Non-pigmented ciliary epithelial cell (primary cell): ENCODE data around the gene KRTAP9-6.
A peak's percentile ranks its signal among the peaks of the same experiment; 100 is the strongest.
"Not testable (repeated sequence)": the region's sequence is repeated elsewhere in the genome, so short reads cannot be mapped to it uniquely, and the experiment has no call there.

ENCODE experiments used
- DNase-seq: peaks from one replicate; pipeline ENCODE4 v3.0.0-alpha.2; 2010; ENCODE audit warnings: low read depth

KRTAP9-6 gene

DNA sequence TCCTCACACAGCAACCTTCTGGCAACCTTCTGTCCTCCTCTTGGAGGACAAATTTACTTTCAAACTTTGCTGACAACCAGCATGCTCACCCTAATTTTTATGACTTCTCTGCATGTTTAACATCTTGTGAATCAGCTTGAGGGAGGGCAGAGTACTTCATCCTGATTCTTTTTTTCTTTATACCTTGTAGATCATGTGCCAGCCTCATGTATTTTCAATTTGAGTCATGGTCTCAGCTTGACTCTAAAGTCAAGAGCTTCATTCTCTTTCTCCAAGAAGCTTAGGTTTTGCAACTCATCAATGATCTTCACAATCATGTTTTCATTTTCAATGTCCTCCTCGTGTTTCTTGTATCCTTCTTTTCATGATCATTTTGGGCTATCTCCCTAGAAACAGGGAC lies 6.7 kb downstream of the KRTAP9-6 start:
- no peak for DNase-seq

DNA sequence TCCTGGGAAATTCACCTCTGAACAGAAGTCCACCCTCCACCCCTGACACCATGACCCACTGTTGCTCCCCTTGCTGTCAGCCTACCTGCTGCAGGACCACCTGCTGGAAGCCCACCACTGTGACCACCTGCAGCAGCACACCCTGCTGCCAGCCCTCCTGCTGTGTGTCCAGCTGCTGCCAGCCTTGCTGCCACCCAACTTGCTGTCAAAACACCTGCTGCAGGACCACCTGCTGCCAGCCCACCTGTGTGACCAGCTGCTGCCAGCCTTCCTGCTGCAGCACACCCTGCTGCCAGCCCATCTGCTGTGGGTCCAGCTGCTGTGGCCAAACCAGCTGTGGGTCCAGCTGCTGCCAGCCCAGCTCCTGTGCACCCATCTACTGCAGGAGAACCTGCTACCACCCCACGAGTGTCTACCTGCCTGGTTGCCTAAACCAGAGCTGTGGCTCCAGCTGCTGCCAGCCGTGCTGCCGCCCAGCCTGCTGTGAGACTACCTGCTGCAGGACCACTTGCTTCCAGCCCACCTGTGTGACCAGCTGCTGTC lies 10.5 kb downstream of the KRTAP9-6 start, which contains the start of gene KRTAP9-7:
Gene KRTAP9-7 (plus strand): TSS at position 51 of the 543 bp plus-strand sequence. CDS start 0 bp downstream, at position 51.
- not testable (repeated sequence) for DNase-seq

DNA sequence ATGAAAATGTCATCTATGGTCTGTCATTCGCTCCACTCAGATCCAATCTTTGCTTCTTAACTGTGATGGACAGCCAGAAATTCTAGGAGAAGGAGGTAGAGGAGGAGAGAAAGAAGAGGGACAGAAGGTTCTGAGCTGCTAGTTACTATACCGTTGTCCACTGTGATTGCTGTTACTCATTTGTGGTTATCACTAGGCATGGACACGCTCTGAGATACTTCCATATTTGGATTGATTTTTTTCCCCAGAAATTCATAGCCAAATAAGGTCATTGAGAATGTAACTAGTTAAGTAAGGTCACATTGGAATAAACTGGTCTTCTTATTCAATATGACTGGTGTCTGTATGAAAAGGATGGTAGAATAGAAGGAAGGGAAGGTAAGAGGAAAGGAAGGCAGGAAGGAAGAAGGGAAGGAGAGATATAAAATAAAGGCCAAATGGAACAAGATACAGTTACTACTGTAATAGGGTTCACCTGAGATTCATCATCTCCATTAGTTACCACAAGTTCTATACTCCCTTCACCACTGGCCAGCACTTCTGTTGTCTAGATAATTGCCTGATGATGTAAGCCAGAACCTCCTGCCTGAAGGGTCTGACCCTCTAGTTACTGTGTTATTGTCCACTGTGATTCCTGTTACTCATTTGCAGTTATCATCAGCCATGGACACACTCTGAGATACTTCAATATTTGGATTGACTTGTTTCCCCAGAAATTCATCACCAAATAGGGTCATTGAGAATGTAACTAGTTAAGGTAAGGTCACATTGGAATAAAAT lies 13.2 kb downstream of the KRTAP9-6 start:
- DNase-seq, result no peak

DNA sequence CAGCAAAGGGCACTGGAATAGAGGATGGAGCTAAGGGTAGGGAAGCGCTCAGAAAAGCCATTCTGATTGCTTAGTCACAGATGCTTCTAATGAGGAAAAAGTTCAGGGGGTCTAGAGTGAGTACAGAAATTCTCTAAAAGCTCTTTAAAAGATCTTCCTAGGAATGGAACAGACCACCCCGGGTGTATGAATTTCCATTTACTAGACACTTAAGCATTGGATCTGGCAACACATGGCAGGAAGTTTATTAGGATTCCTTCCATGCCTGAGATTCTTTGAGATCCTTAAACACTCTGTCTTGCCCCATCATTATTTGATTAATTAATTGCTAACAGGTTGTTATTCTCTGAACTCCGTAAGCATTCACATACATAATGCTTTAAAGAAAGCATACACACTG lies 18.9 kb downstream of the KRTAP9-6 start:
- DNase-seq, result no peak

DNA sequence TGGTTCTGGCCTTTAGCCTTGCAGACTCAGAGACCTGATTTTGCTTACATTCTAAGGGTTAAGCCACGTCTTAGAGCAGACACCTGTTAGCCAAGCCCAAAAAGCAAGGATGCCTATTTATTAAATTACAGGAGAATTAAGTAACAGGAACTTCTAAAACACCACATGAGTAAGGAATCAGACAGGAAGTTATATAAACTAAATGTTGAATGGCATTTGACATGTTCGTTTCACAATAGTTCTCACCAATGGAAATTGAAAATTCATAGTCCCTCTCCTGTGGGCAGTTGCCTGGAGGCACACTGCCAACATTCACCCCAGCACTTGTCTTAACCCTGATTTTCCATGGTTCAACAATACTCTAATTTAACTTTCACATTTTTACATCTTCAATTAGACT lies 19.4 kb downstream of the KRTAP9-6 start:
- DNase-seq, result no peak

DNA sequence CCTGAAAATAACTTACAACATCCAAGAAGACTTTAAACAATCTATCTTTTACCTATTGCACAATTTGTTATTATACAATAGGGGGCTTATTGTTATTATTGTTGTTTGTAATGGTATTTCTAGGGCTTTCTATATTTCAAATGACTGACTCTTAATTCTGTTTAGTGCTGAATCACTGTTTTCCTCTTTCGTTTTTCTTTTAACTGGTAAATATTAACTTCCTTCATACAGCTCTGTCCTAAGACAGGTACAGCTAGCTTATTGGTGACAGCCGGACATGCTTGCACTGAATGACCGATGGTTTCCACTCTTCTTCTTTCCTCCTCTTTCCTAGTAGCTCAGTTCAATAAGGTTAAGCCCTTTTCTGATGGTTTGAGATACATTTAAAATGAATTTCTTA lies 21.9 kb downstream of the KRTAP9-6 start:
- DNase-seq, result no peak

DNA sequence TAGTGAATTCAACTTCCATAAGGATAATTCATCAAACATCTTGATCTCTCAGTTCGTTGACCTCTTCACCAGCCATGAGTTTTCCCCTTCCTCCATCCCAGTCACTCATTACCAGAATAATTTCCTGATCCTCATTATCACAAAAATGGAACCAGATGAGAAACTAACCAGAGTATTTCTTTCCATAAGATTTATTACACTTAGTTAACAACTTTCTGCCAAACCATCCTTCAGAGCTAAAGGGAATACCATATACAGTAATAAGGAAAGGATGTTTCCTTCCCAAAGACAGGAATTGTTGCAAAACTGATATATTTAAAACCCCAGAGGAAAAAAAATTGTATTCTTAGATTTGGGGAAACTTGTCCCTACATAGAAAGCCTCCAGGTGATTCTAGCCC lies 28.8 kb downstream of the KRTAP9-6 start:
- no peak for DNase-seq

DNA sequence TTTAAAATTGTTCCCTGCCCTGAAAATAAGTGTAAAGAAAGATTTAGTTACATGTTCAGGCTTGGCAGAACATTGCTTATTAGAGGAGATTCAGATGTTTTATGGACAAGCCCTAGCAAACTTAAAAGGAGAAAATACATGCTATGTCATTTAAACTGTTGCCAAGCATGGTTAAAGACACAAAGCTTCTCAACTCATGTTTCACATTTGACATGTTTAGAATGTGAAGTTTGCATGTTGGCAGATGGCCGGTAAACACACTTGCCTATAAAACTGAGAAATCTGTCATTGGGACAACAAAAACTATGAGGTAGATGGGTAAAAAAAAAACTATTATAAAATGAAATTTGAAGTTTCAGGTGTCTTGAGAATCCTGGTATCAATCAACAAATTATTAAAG lies 31.7 kb downstream of the KRTAP9-6 start:
- no peak for DNase-seq

DNA sequence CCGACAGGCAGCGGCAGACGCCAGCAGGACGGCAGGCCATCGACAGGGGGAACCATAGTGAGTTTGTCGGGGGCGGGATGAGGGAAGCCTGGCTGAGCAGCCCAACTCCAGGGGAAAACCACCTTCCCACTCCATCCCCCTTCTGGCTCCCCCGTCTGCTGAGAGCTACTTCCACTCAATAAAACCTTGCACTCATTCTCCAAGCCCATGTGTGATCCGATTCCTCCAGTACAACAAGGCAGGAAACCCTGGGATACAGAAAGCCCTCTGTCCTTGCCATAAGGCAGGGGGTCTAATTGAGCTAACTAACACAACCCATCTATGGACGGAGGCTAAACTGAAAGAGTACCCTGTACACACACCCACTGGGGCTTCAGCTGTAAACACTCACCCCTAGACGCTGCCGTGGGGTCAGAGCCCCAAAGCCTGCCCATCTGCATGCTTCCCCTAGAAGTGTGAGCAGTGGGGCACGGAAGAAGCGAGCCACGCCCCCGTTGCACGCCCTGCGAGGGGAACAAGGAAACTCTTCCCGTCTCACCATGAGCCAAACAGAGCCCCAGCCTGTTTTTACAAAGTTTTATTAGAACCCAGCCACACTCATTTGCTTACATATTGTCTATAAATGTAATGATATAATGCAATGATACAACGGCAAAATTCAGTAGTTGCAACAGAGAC lies 33.4 kb downstream of the KRTAP9-6 start:
- DNase-seq, result no peak

DNA sequence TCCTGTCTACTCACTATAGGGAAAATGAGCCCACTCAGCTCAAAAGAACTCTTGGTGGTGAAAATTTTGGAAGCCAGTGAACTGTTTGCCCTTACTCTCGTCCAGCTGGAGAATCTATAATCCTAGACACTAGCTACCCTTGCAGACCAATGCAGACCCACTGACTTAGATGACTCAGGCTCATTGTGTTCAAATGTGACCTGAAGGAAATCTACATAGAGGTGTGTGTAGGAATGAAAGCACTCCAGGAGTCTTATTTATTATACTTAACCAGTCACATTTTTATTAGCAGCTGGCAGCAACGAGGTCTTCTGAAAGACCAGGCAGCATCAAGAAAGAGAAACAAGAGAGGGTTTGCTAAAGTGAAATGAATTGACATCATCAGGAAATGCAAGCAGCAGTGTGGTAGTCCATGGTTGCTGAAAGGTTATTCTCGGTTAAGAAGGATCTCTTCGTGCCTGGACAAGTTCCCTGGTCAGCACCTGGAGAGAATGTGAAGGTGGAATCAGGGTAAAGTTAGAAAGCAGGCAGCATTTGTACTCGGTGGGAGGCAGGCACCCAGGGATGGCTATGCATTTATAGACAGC lies 36.1 kb downstream of the KRTAP9-6 start:
- no peak for DNase-seq

DNA sequence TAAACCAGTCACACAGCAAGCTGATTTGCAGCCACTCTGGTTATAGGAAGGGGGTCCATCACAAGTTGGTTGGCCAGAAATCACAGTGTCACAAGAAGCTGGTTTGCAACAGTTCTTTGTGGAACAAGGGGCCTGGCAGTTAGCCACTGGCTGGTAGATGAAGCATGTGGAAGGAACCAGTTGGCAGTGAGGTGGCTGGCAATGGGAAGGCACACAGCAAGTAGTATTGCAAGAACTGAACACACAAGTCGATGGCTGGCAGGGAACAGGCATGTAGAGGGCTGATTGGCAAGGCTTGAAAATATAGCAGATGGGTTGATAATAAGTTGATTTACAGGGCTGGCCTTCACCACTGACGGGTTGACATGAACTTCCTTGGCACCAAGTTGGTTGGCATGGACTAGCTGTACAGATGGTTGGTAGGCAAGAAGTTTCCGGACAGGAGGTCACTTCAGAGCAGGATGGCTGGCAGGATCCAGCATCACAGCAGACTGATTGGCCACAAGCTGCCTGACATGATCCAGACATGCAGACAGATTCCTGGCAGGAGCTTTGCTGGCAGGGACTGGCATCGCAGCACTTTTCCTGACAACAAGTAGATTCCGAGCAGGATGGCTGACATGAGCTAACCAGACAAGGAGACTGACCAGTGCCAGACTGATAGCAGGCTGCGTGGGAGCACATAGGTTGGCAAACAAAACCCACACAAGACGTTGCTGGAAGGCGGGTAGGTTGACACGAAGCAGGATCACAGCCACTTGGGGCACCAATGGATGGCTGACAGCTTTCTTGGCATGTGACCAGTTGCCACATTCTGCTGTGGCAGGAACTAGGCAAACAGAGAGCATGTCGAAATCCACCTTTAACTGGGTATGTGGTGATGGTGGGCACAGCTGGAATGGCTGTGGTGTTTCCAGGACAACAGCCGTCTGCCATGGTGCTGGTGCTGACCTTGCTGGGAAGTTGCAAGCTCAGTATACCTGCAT lies 37.0 kb downstream of the KRTAP9-6 start, which contains the start of gene KRTAP29-1:
Gene KRTAP29-1 (minus strand): TSS at position 936 of the 986 bp plus-strand sequence. CDS start 0 bp downstream, at position 936.
- no peak for DNase-seq

DNA sequence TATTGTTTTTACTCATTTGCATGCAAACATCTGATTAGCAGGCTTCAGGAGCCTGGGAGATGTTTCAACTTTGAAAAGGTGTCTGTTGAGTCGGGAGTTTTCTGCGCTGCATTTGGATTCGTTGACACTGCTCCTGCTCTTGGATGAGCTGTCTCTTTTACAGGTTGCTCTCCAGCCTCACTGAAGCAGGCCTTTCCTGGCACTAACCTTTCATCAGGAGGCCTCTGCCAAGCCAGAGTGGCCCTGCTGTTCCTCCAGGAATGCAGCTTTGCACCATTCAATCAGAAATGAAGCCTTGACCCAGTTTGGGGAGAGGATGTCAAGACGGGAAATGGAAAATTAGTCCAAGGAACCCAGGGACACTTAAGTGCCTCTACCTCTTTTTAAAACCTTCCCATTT lies 37.8 kb downstream of the KRTAP9-6 start:
- DNase-seq, result no peak

DNA sequence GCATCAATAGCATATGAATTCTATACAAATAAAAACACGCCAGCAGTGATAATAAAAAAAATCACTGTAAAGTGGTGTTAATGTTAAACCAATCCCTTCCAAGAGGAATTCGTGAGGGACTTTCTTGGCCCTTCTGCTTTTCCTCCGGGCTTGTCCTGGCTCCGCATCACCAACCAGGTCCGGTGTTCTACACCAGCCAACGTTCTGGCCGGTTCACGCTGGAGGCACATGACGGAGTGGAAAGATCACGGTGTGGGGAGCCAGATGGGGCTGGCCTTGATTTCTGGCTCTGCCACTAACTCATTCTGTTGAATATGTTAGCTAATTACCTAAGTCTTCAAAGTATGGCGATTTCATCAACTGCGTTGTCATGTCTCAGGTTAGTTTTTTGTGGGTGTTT lies 38.9 kb downstream of the KRTAP9-6 start:
- no peak for DNase-seq

DNA sequence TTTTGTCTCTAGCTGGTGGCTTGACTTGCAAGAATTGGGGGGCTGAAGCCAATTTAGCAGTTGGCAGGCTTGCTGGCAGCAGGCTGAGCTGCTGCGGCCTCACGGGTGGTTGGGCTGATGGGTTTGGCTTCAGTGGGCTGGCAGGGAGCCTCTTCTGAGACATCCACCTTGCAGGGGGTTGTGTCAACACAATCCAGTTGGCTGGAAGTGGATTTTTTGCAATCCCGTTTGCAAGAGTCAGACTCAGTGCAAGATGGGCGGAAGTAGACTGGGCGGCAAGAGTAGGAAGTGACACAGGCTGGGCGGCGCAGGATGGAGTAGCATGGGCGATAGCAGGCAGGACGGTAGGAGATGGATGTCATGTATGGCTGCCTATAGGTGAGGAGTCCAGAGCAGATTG lies 42.5 kb downstream of the KRTAP9-6 start:
- peak; percentile 5 for DNase-seq

DNA sequence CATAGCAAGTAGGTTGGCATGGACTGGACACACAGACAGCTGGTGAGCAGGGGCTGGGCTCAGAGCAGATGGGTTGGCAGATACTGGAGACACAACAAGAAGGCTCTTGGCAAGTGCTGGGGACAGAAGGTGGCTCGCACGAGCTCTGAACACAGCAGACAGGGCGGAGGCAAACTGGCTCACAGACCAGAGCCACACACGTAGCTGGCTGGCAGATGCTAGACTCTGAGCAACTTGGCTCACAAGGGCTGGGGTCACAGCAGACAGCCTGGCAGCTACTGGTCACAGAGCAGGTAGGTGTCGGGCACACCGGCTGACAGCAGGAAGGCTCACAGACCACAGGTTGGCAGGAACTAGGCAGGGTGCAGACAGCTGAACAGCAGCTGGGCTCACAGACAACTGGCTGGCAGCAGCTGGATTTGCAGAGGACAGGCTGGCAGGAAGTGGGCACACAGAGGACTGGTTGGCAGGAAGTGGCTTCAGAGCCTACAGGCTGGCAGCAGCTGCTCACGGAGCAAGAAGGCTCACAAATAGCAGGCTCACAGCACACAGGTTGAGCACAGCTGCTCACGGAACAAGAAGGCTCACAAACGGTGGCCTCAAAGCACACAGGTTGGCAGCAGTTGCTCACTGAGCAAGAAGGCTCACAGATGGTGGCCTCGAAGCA lies 43.2 kb downstream of the KRTAP9-6 start:
- no peak for DNase-seq

DNA sequence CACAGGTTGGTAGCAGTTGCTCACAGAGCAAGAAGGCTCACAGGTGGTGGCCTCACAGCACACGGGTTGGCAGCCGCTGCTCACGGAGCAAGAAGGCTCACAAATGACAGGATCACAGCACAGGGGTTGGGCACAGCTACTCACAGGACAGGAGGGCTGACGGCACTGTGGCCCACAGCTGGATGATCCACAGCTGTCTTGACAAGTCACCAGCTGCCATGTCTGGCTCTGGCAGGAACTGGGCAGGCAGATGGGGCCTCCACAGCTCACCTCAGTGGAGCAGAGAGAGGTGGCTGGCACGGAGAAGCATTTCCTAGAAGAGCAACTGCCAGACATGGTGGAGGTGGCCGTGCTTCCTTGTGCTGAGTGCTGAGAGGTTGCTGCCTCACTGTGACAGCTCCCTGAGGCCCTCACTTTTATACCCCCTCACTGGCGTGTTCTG lies 43.8 kb downstream of the KRTAP9-6 start, which contains the start of gene KRTAP16-1:
Gene KRTAP16-1 (minus strand): TSS at position 392 of the 442 bp plus-strand sequence. CDS start 56 bp downstream, at position 336.
- no peak for DNase-seq

DNA sequence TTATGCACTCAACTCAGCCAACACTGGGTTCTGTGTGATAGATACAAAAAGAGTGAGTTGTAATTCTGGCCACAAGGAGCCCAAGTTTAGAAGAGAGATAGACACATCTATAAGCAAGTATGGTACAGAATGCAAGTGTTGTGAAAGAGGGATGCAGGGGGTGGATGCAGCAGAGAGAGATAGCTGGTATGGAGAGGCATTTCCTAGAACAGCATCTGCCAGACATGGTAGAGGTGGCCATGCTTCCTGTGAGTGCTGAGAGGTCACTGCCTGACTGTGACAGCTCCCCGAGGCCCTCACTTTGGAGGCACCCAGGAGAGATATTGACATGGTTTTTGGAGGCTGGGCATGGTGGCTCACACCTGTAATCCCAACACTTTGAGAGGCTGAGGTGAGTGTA lies 45.9 kb downstream of the KRTAP9-6 start:
- no peak for DNase-seq

DNA sequence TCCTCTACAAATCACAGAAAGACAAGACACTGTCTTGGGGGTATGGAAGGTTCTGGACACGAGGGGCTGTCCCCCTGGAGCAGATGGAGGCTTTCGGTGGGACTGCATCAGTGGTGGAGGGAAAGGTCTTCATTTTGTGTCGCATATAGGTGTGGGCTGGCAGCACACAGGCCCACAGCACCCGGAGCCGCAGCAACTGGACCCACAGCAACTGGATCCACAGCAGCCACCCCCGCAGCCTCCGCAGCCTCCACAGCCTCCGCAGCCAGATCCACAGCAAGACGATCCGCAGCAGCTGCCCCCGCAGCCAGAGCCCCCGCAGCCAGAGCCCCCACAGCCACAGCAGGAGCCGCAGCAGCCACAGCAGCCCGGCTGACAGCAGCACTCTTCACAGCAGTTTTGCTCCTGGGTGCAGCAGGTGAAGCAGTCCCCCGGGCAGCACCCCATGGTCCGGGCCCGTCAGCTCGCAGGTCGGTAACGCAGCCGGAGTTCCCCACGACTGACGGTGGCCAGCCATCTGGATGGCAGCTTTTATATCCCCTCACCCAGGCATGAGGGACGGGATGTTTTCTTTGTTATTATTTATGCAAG lies 50.1 kb downstream of the KRTAP9-6 start, which contains the start of gene KRTAP17-1:
Gene KRTAP17-1 (minus strand): TSS at position 507 of the 591 bp plus-strand sequence. CDS start 60 bp downstream, at position 447.
- DNase-seq, result no peak
